Liver (tissue), 3 donors: ENCODE measurements around the gene PTGIS.

Experiments
- CTCF ChIP-seq: fragments of 150-350 bp; IDR thresholded peaks from 2 replicates; pipeline ENCODE4 v1.5.1; 2017; ENCODE audit warnings: improper control_type of control experiment, low read depth, low read length; ENCODE audit not compliant: missing input control
- EGR1 ChIP-seq, 2 donors: IDR thresholded peaks; 2 replicates each; pipeline ENCODE4 v1.6.1; 2016 to 2018; ENCODE audit warnings: antibody characterized with exemption in 2 of 2, low read depth in 2 of 2
- GABPA ChIP-seq, 2 donors: IDR thresholded peaks in 1 of 2; conservative IDR thresholded peaks in 1 of 2; 2 replicates each; pipeline ENCODE4 v1.6.1; 2016; ENCODE audit warnings: antibody characterized with exemption in 2 of 2, mild to moderate bottlenecking in 1 of 2, moderate library complexity in 1 of 2
- HNF4A ChIP-seq, 2 donors: conservative IDR thresholded peaks; 2 replicates each; pipeline ENCODE4 v1.6.1; 2016; ENCODE audit warnings: antibody characterized with exemption in 2 of 2, mild to moderate bottlenecking in 2 of 2
- JUND ChIP-seq, 2 donors: IDR thresholded peaks; 2 replicates each; pipeline ENCODE4 v1.6.1; 2016; ENCODE audit warnings: antibody characterized with exemption in 2 of 2
- MAX ChIP-seq: IDR thresholded peaks from 2 replicates; pipeline ENCODE4 v1.6.1; 2016; ENCODE audit warnings: antibody characterized with exemption
- NR2F2 ChIP-seq: IDR thresholded peaks from 2 replicates; pipeline ENCODE4 v1.6.1; 2016; ENCODE audit warnings: antibody characterized with exemption
- RAD21 ChIP-seq, 2 donors: IDR thresholded peaks; 2 replicates each; pipeline ENCODE4 v1.6.1; 2016; ENCODE audit warnings: antibody characterized with exemption in 2 of 2, mild to moderate bottlenecking in 2 of 2
- RXRA ChIP-seq, 2 donors: IDR thresholded peaks; 2 replicates each; pipeline ENCODE4 v1.6.1; 2017 to 2018; ENCODE audit warnings: antibody characterized with exemption in 2 of 2, mild to moderate bottlenecking in 1 of 2
- TAF1 ChIP-seq: conservative IDR thresholded peaks from 2 replicates; pipeline ENCODE4 v1.6.1; 2016; ENCODE audit warnings: antibody characterized with exemption, mild to moderate bottlenecking
- YY1 ChIP-seq: IDR thresholded peaks from 2 replicates; pipeline ENCODE4 v1.6.1; 2016; ENCODE audit warnings: antibody characterized with exemption, mild to moderate bottlenecking
- TF ChIP-seq, protein P1 (sequence below): IDR thresholded peaks from 2 replicates; pipeline ENCODE4 v1.6.1; 2016; ENCODE audit warnings: antibody characterized with exemption, mild to moderate bottlenecking
- TF ChIP-seq, protein P2 (sequence below): IDR thresholded peaks from 2 replicates; pipeline ENCODE4 v1.6.1; 2016; ENCODE audit warnings: antibody characterized with exemption
- donor health status: healthy.
- donor health status: healthy.

GRCh38 chr20:49464556-49464955 is 103.4 kb downstream of the PTGIS start:
- no peak for TF ChIP-seq CTCF
- TF ChIP-seq RAD21 (IDR thresholded peaks at IDR 0.05): no peak
- TF ChIP-seq JUND (IDR thresholded peaks at IDR 0.05): no peak
- no peak for TF ChIP-seq YY1
- no peak for TF ChIP-seq HNF4A (conservative IDR thresholded peaks at IDR 0.05)
- no peak for TF ChIP-seq TAF1
- TF ChIP-seq, protein P1, sequence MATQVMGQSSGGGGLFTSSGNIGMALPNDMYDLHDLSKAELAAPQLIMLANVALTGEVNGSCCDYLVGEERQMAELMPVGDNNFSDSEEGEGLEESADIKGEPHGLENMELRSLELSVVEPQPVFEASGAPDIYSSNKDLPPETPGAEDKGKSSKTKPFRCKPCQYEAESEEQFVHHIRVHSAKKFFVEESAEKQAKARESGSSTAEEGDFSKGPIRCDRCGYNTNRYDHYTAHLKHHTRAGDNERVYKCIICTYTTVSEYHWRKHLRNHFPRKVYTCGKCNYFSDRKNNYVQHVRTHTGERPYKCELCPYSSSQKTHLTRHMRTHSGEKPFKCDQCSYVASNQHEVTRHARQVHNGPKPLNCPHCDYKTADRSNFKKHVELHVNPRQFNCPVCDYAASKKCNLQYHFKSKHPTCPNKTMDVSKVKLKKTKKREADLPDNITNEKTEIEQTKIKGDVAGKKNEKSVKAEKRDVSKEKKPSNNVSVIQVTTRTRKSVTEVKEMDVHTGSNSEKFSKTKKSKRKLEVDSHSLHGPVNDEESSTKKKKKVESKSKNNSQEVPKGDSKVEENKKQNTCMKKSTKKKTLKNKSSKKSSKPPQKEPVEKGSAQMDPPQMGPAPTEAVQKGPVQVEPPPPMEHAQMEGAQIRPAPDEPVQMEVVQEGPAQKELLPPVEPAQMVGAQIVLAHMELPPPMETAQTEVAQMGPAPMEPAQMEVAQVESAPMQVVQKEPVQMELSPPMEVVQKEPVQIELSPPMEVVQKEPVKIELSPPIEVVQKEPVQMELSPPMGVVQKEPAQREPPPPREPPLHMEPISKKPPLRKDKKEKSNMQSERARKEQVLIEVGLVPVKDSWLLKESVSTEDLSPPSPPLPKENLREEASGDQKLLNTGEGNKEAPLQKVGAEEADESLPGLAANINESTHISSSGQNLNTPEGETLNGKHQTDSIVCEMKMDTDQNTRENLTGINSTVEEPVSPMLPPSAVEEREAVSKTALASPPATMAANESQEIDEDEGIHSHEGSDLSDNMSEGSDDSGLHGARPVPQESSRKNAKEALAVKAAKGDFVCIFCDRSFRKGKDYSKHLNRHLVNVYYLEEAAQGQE: no peak
- no peak for TF ChIP-seq MAX
- TF ChIP-seq GABPA (IDR thresholded peaks at IDR 0.05 in 1 of 2, conservative IDR thresholded peaks at IDR 0.05 in 1 of 2): no peak
- no peak for TF ChIP-seq EGR1 (IDR thresholded peaks at IDR 0.05; ENCODE audit: low read depth in 2 of 2)
- TF ChIP-seq, protein P2, sequence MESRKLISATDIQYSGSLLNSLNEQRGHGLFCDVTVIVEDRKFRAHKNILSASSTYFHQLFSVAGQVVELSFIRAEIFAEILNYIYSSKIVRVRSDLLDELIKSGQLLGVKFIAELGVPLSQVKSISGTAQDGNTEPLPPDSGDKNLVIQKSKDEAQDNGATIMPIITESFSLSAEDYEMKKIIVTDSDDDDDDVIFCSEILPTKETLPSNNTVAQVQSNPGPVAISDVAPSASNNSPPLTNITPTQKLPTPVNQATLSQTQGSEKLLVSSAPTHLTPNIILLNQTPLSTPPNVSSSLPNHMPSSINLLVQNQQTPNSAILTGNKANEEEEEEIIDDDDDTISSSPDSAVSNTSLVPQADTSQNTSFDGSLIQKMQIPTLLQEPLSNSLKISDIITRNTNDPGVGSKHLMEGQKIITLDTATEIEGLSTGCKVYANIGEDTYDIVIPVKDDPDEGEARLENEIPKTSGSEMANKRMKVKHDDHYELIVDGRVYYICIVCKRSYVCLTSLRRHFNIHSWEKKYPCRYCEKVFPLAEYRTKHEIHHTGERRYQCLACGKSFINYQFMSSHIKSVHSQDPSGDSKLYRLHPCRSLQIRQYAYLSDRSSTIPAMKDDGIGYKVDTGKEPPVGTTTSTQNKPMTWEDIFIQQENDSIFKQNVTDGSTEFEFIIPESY: no peak
- TF ChIP-seq RXRA (IDR thresholded peaks at IDR 0.05): no peak
- TF ChIP-seq NR2F2: no peak
